HepG2 (cell line): Measurements from ENCODE around the gene NR2C1. TPM values are rescaled to one million over a fixed set of nuclear protein-coding genes. Genes with fewer than 3 reads are reported as not detected.

Experiments
- ATAC-seq: fragments of 200-7000 bp; cut with Tn5 transposase; 3 replicates; pipeline ENCODE4 v1.9.1; 2020; ENCODE audit warnings: mild to moderate bottlenecking, moderate library complexity
- BruUV-seq: library from RNA; stranded (reverse); fragments of 400-500 nt; replicated peaks from 2 replicates; lab custom pipeline; 2021; lab: Mats Ljungman, UMichigan
- CTCF ChIA-PET: fragments of 300-600 bp; formaldehyde crosslinking; extraction: SDS; loops from one replicate; lab custom pipeline; 2021; ENCODE audit warnings: low total read pairs, inconsistent platforms, low intra/inter-chr PET ratio; lab: Yijun Ruan, JAX
- POLR2A ChIA-PET: fragments of 350-600 bp; sonication (Branson Sonifier 250); formaldehyde crosslinking; loops from one replicate; lab custom pipeline; 2020; ENCODE audit warnings: antibody characterized with exemption, inconsistent platforms; lab: Yijun Ruan, JAX
- DNase-seq: peaks from one replicate; pipeline ENCODE4 v3.0.0-alpha.2; 2015; ENCODE audit warnings: low spot score
- FAIRE-seq: peaks from 3 replicates; lab custom pipeline; 2011; peaks lifted over from hg19 to GRCh38; lab: Jason Lieb, UNC
- H2AFZ ChIP-seq: one replicate; pipeline ENCODE4 v1.6.1; 2011; ENCODE audit warnings: low read length, inconsistent platforms
- H3K27ac ChIP-seq: fragments of 300-600 bp; 3 replicates; pipeline ENCODE4 v1.8.0; 2011; ENCODE audit warnings: mixed run types, mild to moderate bottlenecking, mixed read lengths, low read length, inconsistent platforms; ENCODE audit not compliant: insufficient read depth; ENCODE audit errors: extremely low read length
- H3K27me3 ChIP-seq, 2 experiments: fragments of 200-600 bp in 1 of 2; 2 replicates in 1 of 2; 3 replicates in 1 of 2; pipeline versions ENCODE4 v1.6.0 to v1.8.0; 2011; ENCODE audit warnings: low read length in 2 of 2, mild to moderate bottlenecking in 2 of 2, moderate library complexity in 2 of 2, inconsistent platforms in 1 of 2; ENCODE audit not compliant: insufficient read depth in 2 of 2, control insufficient read depth in 1 of 2
- H3K36me3 ChIP-seq, 2 experiments: fragments of 200-600 bp in 1 of 2; replicated peaks in 1 of 2; 2 replicates in 1 of 2; 3 replicates in 1 of 2; pipeline versions ENCODE4 v1.5.1 to v1.8.0; 2011; ENCODE audit warnings: low read length in 2 of 2, inconsistent platforms in 1 of 2; ENCODE audit not compliant: insufficient read depth in 2 of 2, control insufficient read depth in 1 of 2
- H3K4me1 ChIP-seq: 2 replicates; pipeline ENCODE4 v1.5.1; 2012; ENCODE audit warnings: low read length, inconsistent platforms; ENCODE audit not compliant: insufficient read depth
- H3K4me2 ChIP-seq: 2 replicates; pipeline ENCODE4 v1.6.0; 2011; ENCODE audit warnings: low read depth, low read length, inconsistent platforms
- H3K4me3 ChIP-seq, 3 experiments: fragments of 200-600 bp in 1 of 3; sonication (generic), shearing (Covaris generic) in 1 of 3; replicated peaks in 1 of 3; 2 replicates each; pipeline ENCODE4 v1.5.1; 2011 to 2016; ENCODE audit warnings: low read length in 3 of 3, inconsistent platforms in 2 of 3, low read depth in 2 of 3, mild to moderate bottlenecking in 2 of 3, control low read depth in 1 of 3, mixed read lengths in 1 of 3; ENCODE audit not compliant: insufficient read depth in 1 of 3
- H3K79me2 ChIP-seq: one replicate; pipeline ENCODE4 v1.6.1; 2011; ENCODE audit warnings: low read length, inconsistent platforms; ENCODE audit not compliant: insufficient read depth
- H3K9ac ChIP-seq: 2 replicates; pipeline ENCODE4 v1.6.0; 2011; ENCODE audit warnings: mild to moderate bottlenecking, low read depth, low read length, inconsistent platforms; ENCODE audit not compliant: insufficient read depth
- H3K9me3 ChIP-seq: 2 replicates; pipeline ENCODE4 v1.5.1; 2012; ENCODE audit warnings: mild to moderate bottlenecking, low read length
- H4K20me1 ChIP-seq: 2 replicates; pipeline ENCODE4 v1.6.0; 2011; ENCODE audit warnings: inconsistent platforms, mild to moderate bottlenecking, low read length, moderate library complexity; ENCODE audit not compliant: insufficient read depth
- GATAD1 ChIP-seq: IDR thresholded peaks from 2 replicates; pipeline ENCODE4 v1.6.1; 2016; ENCODE audit warnings: missing genetic modification reagents, missing compliant biosample characterization
- GATAD2A ChIP-seq: IDR thresholded peaks from 2 replicates; pipeline ENCODE4 v1.6.1; 2016
- KLF16 ChIP-seq, 2 experiments: sonication (generic) in 1 of 2; formaldehyde crosslinking in 1 of 2; IDR thresholded peaks; 2 replicates each; pipeline versions ENCODE4 v1.6.1 to v1.8.0; 2016 to 2023; ENCODE audit warnings: missing genetic modification reagents in 2 of 2, missing compliant biosample characterization in 1 of 2
- MAF1 ChIP-seq: sonication (generic); formaldehyde crosslinking; IDR thresholded peaks from 2 replicates; pipeline ENCODE4 v1.5.0; 2020; ENCODE audit warnings: missing genetic modification reagents, borderline replicate concordance
- NCOA1 ChIP-seq: sonication (generic); formaldehyde crosslinking; IDR thresholded peaks from 2 replicates; pipeline ENCODE4 v1.9.0; 2021; ENCODE audit warnings: missing genetic modification reagents
- RXRA ChIP-seq: sonication (generic); formaldehyde crosslinking; IDR thresholded peaks from 2 replicates; pipeline ENCODE4 v1.5.1; 2020; ENCODE audit warnings: missing genetic modification reagents
- SP4 ChIP-seq: sonication (generic); formaldehyde crosslinking; IDR thresholded peaks from 2 replicates; pipeline ENCODE4 v1.8.1; 2023; ENCODE audit warnings: mild to moderate bottlenecking, missing genetic modification reagents
- SRSF1 ChIP-seq: fragments of 200-400 bp; formaldehyde crosslinking; optimal IDR thresholded peaks from 2 replicates; pipeline ENCODE3; 2017; ENCODE audit warnings: mild to moderate bottlenecking, low read depth, low read length, moderate library complexity
- ZHX2 ChIP-seq, 2 experiments: sonication (generic) in 1 of 2; formaldehyde crosslinking in 1 of 2; IDR thresholded peaks; 2 replicates each; pipeline versions ENCODE4 v1.6.1 to v1.9.0; 2014 to 2022; ENCODE audit warnings: antibody characterized with exemption in 1 of 2, borderline replicate concordance in 1 of 2, inconsistent platforms in 1 of 2, low read depth in 1 of 2, missing genetic modification reagents in 1 of 2
- ZNF232 ChIP-seq: sonication (generic); formaldehyde crosslinking; IDR thresholded peaks from 2 replicates; pipeline ENCODE4 v1.4.0; 2020; ENCODE audit warnings: missing genetic modification reagents, borderline replicate concordance
- ZNF296 ChIP-seq: sonication (generic); formaldehyde crosslinking; conservative IDR thresholded peaks from 2 replicates; pipeline ENCODE4 v1.5.0; 2020; ENCODE audit warnings: mild to moderate bottlenecking, missing genetic modification reagents
- ZNF749 ChIP-seq: sonication (generic); formaldehyde crosslinking; IDR thresholded peaks from 2 replicates; pipeline ENCODE4 v1.8.0; 2022; ENCODE audit warnings: mild to moderate bottlenecking, missing genetic modification reagents, moderate library complexity, borderline replicate concordance
- WGBS: methylation state at CpG from one replicate; pipeline ENCODE4 v1.1.6; 2017; ENCODE audit warnings: low lambda C conversion rate; 5-methylcytosine and 5-hydroxymethylcytosine counted together
- in situ Hi-C: cut with HindIII; loops from 2 replicates; pipeline ENCODE4 v1.10.0; 2017; ENCODE audit warnings: low pct_unique_long_range_greater_than_20kb; ENCODE audit not compliant: extremely low pct_ligation_motif_present
- intact Hi-C: fragments of 100-400 bp; cut with micrococcal nuclease; formaldehyde crosslinking; loops from one replicate; pipeline ENCODE4 v1.10.0; 2022; ENCODE audit not compliant: unreplicated experiment
- polyA plus RNA-seq, 8 experiments: library from polyadenylated mRNA; depleted of rRNA in 3 of 8; stranded (reverse) in 7 of 8; unstranded in 1 of 8; fragments of >200 nt; fragmentation: Illumina TruSeq in 4 of 8; extraction: Trizol in 4 of 8; gene quantifications; 2 replicates each; pipeline versions ENCODE4 v1.2.1 to v1.2.3, GENCODE V29; 2011 to 2016; ENCODE audit warnings: low read depth in 4 of 8, missing spikeins in 1 of 8, mixed read lengths in 1 of 8; ENCODE audit not compliant: insufficient read depth in 1 of 8
- total RNA-seq, 5 experiments: library from RNA; depleted of rRNA; stranded (reverse); fragments of >200 nt; fragmentation: Illumina TruSeq; extraction: Trizol; gene quantifications; 2 replicates each; pipeline ENCODE4 v1.2.3, GENCODE V29; 2016; ENCODE audit warnings: low read depth in 1 of 5

Gene NR2C1
- total and polyA plus RNA-seq, 2 of the 13 experiments (the other 11 are each of a cell fraction or from before 2014, with no cell fraction given) = 38.0 to 70.8 TPM

GRCh38 chr12:95055057-95055456 is 18.4 kb downstream of the NR2C1 start (continued):
- TF ChIP-seq ZHX2 (IDR thresholded peaks at IDR 0.05; ENCODE audit: low read depth) (no peak), ZHX2 (CRISPR knock-in tag; IDR thresholded peaks at IDR 0.05; ENCODE audit: borderline replicate concordance) (no peak), SRSF1 (no peak), ZNF749 (CRISPR knock-in tag) (no peak), ZNF232 (CRISPR knock-in tag) (no peak), GATAD1 (CRISPR knock-in tag) (no peak)

DNA sequence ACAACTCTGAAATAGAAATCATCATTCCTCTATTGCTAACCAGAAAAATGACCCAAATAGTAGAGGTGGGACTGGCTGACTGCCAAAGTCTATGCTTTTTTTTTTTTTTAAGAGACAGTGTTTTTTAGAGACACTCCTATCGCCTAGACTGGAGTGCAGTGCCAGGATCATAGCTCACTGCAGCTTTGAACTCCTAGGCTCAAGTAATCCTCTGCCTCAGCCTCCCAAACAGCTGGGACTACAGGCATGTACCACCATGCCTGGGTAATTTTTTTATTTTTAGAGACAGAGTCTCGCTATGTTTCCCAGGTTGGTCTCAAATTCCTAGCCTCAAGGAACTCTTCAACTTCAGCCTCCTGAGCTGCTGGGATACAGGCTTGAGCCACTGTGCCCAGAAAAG is 19.2 kb downstream of the NR2C1 start:
- no TSS peak for BruUV-seq
- in situ Hi-C loops (no loop called here), intact Hi-C loops (no loop called here)
- Histone ChIP-seq H3K36me3 (peaks cover 9 to 42% of the 10 kb centered on the region in 2 experiments; a peak in 4 of 5 replicates), H3K27me3 (no peaks in the 10 kb centered on the region; a peak in 1 of 5 replicates), H4K20me1 (no peaks in the 10 kb centered on the region), H3K9me3 (no peaks in the 10 kb centered on the region), H3K79me2 (no peaks in the 10 kb centered on the region), H2AFZ (no peak overlapping the region), H3K27ac (no peak overlapping the region), H3K9ac (no peak overlapping the region), H3K4me1 (no peaks in the 10 kb centered on the region), H3K4me3 (no peak overlapping the region), H3K4me2 (no peak overlapping the region)
- TF ChIP-seq SP4 (CRISPR knock-in tag) (no peak), KLF16 (CRISPR knock-in tag; IDR thresholded peaks at IDR 0.05) (no peak), NCOA1 (CRISPR knock-in tag) (no peak), ZNF296 (CRISPR knock-in tag) (no peak), GATAD2A (CRISPR knock-in tag) (no peak), MAF1 (CRISPR knock-in tag) (no peak), RXRA (no peak)
- 91% methylated on average over 2 of the region's 2 CpGs for WGBS
- no peak for DNase-seq
- POLR2A ChIA-PET = no interaction called here
- CTCF ChIA-PET = no interaction called here
- FAIRE-seq = no peak
- no peak for ATAC-seq
